ENCODE data around the gene ZNRF2. TPM values are rescaled to one million over a fixed set of nuclear protein-coding genes. Genes with fewer than 3 reads are reported as not detected.
A peak's percentile ranks its signal among the peaks of the same experiment; 100 is the strongest.

The ZNRF2 gene
- total RNA-seq, 1 experiment from 2014 or later, result 19.3 TPM

DNA sequence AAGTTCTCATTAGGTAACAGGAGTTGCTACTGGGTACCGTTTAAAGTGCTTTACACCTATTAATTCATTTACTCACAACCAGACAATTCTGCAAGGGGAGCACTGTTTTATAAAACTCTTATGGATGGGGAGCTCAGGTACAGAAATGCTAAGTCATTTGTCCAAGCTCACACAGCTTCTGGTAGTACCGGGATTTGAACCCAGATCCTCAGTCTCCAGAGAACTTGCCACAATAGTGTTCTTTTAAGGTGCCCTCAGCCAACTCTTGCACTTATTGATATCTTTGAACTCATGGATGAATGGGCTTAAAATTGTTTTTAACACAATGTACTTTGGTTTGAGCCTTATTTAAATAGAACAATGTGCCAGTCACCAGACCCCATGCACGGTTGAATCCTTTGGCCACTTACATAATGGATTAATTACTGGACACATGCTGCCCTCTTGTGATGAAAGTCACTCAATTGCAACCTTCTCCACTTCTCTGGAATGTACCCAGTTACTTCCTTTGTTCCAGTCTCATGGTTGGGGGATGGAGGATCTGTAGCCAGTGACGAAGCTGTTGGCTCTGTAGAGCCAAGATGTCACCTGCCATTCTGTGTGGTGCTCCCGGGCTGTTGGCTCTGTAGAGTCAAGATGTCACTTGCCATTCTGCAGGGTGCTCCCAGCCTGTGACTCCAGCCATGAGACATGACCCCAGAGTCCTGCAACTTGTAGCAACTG, 128.5 kb downstream of the ZNRF2 start:
- DNase-seq (ENCODE audit: low read depth), result peak; percentile 80
- in situ Hi-C loops (cut with HindIII; ENCODE audit: low pct_unique_long_range_greater_than_20kb, low sequenced_read_pairs), result no loop called here

DNA sequence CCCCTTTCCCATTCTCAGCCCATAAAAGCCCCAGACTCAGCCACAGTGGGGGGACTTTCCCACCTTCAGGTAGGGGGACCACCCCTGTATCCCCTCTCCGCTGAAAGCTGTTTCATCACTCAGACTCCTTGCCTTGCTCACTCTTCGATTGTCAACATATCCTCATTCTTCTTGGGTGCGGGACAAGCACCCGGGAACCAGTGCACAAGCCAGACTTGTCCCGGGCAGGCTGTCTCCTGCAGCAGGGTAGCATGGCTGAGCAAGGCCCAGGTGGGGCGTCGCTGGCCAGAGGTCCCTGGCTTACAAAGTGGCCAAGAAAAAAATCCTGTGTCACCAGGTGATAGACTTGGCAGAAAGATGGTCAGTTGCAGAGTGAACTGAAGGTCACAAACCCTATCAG, 129.5 kb downstream of the ZNRF2 start:
- in situ Hi-C loops (cut with HindIII; ENCODE audit: low pct_unique_long_range_greater_than_20kb, low sequenced_read_pairs), result no loop called here
- no peak for DNase-seq (ENCODE audit: low read depth)

Other genes starting within 250 kb of the ZNRF2 start
- 1.6 and 6.1 TPM in 2 replicates for gene MTURN, start 149.6 kb upstream of the ZNRF2 start, total RNA-seq (2014; rRNA removed; shearing (Covaris generic); ENCODE audit: low replicate concordance)
- 10.3 and 22.4 TPM in 2 replicates for gene NOD1, start 194.2 kb downstream of the ZNRF2 start, total RNA-seq (2014; rRNA removed; shearing (Covaris generic); ENCODE audit: low replicate concordance)
- 62.6 and 71.6 TPM in 2 replicates for gene GGCT, start 220.2 kb downstream of the ZNRF2 start, total RNA-seq (2014; rRNA removed; shearing (Covaris generic); ENCODE audit: low replicate concordance)

Data from Caki2 (cell line).